Activated CD4-positive, alpha-beta T cell treated with anti-CD3 and anti-CD28 coated beads for 36 hours (primary cell): ENCODE measurements around the gene AQP7. TPM values are rescaled to one million over a fixed set of nuclear protein-coding genes. Genes with fewer than 3 reads are reported as not detected.

Experiments
- ATAC-seq: fragments of 200-7000 bp; cut with Tn5 transposase; one replicate; pipeline ENCODE4 v1.10.0; 2021; ENCODE audit warnings: mild to moderate bottlenecking, moderate library complexity
- CTCF ChIA-PET: fragments of 350-600 bp; sonication (Branson Sonifier 250); formaldehyde crosslinking; loops from one replicate; lab custom pipeline; 2021; ENCODE audit warnings: antibody characterized with exemption; lab: Charles Lee
- POLR2A ChIA-PET: fragments of 350-600 bp; sonication (Branson Sonifier 250); formaldehyde crosslinking; loops from one replicate; lab custom pipeline; 2021; ENCODE audit warnings: antibody characterized with exemption, inconsistent platforms; lab: Charles Lee
- DNase-seq: peaks from one replicate; pipeline ENCODE4 v3.0.0-alpha.2; 2020
- H3K27ac Mint-ChIP-seq: one replicate; pipeline ENCODE4 v1.8.0; 2021; ENCODE audit warnings: mixed read lengths
- H3K27me3 Mint-ChIP-seq: one replicate; pipeline ENCODE4 v1.8.0; 2021; ENCODE audit warnings: mixed read lengths
- H3K36me3 Mint-ChIP-seq: one replicate; pipeline ENCODE4 v1.8.0; 2021; ENCODE audit warnings: low read depth, mixed read lengths
- H3K4me1 Mint-ChIP-seq: one replicate; pipeline ENCODE4 v1.8.0; 2021; ENCODE audit warnings: mixed read lengths
- H3K4me3 Mint-ChIP-seq: one replicate; pipeline ENCODE4 v1.8.0; 2021; ENCODE audit warnings: mild to moderate bottlenecking, moderate library complexity, mixed read lengths
- H3K9me3 Mint-ChIP-seq: one replicate; pipeline ENCODE4 v1.8.0; 2021; ENCODE audit warnings: low read depth, mixed read lengths
- intact Hi-C, 2 experiments: fragments of 100-400 bp; cut with DNase I in 1 of 2; cut with micrococcal nuclease in 1 of 2; formaldehyde crosslinking; loops; one replicate each; pipeline versions ENCODE4 v1.14.2 to v1.15.1; 2022 to 2024; cut with DNase I, micrococcal nuclease
- total RNA-seq, 2 experiments: library from RNA; stranded (reverse); gene quantifications; one replicate each; pipeline ENCODE4 v1.2.3, GENCODE V29; 2021

Gene AQP7
- total RNA-seq, 2 experiments from 2014 or later = not detected

GRCh38 chr9:33349743-33350142, 52.6 kb downstream of the AQP7 start:
- ChIA-PET POLR2A (interaction anchor here (0.6 kb wide), 1 partner anchor 25 kb away, joined by 3 read pairs; no protein-coding TSS in a partner anchor), CTCF (no interaction called here)
- no peaks in the 10 kb centered on the region for H3K27me3 Mint-ChIP-seq
- H3K36me3 Mint-ChIP-seq = peaks cover 51% of the 10 kb centered on the region
- H3K27ac Mint-ChIP-seq = no peak overlapping the region
- no peaks in the 10 kb centered on the region for H3K9me3 Mint-ChIP-seq
- H3K4me3 Mint-ChIP-seq = no peak overlapping the region
- intact Hi-C loops = no loop called here
- no peak for ATAC-seq
- no peak for DNase-seq
- H3K4me1 Mint-ChIP-seq = peaks cover 8% of the 10 kb centered on the region

- Mint-ChIP-seq H3K9me3 (no peaks in the 10 kb centered on the region), H3K4me1 (peaks cover 2% of the 10 kb centered on the region), H3K4me3 (no peak overlapping the region), H3K36me3 (peaks cover 48% of the 10 kb centered on the region), H3K27me3 (no peaks in the 10 kb centered on the region), H3K27ac (peak overlapping the region; percentile 4)
- intact Hi-C loops = no loop called here
- POLR2A ChIA-PET = interaction anchor here (0.6 kb wide), 1 partner anchor 24 kb away, joined by 3 read pairs; no protein-coding TSS in a partner anchor
- no peak for DNase-seq
- CTCF ChIA-PET = no interaction called here
- ATAC-seq = no peak
Measured at GRCh38 chr9:33348998-33349397, 53.4 kb downstream of the AQP7 start.

- no peak overlapping the region for H3K4me3 Mint-ChIP-seq
- ChIA-PET POLR2A (no interaction called here), CTCF (no interaction called here)
- peaks cover 9% of the 10 kb centered on the region for H3K4me1 Mint-ChIP-seq
- H3K27ac Mint-ChIP-seq = no peak overlapping the region
- H3K36me3 Mint-ChIP-seq = peaks cover 60% of the 10 kb centered on the region
- DNase-seq = no peak
- no peaks in the 10 kb centered on the region for H3K27me3 Mint-ChIP-seq
- intact Hi-C loops = no loop called here
- ATAC-seq = no peak
- H3K9me3 Mint-ChIP-seq = no peaks in the 10 kb centered on the region
Measured at GRCh38 chr9:33346564-33346963, 55.8 kb downstream of the AQP7 start.

GRCh38 chr9:33344145-33344544, 58.2 kb downstream of the AQP7 start:
- Mint-ChIP-seq H3K27me3 (no peaks in the 10 kb centered on the region), H3K27ac (no peak overlapping the region), H3K4me1 (peaks cover 7% of the 10 kb centered on the region), H3K9me3 (peaks cover 15% of the 10 kb centered on the region), H3K36me3 (peaks cover 73% of the 10 kb centered on the region), H3K4me3 (no peak overlapping the region)
- POLR2A ChIA-PET = no interaction called here
- intact Hi-C loops = loop anchor here in 1 of 2 experiments (5.0 kb wide), 1 partner anchor 37 kb away; no protein-coding TSS in a partner anchor
- CTCF ChIA-PET = no interaction called here
- no peak for DNase-seq
- ATAC-seq = no peak

- Mint-ChIP-seq H3K9me3 (peaks cover 17% of the 10 kb centered on the region), H3K27ac (no peak overlapping the region), H3K36me3 (peaks cover 64% of the 10 kb centered on the region), H3K27me3 (no peaks in the 10 kb centered on the region), H3K4me3 (no peak overlapping the region), H3K4me1 (peaks cover 7% of the 10 kb centered on the region)
- DNase-seq (no peak), ATAC-seq (no peak)
- POLR2A ChIA-PET = no interaction called here
- CTCF ChIA-PET = no interaction called here
- intact Hi-C loops = loop anchor here in 1 of 2 experiments (5.0 kb wide), 1 partner anchor 34 kb away; no protein-coding TSS in a partner anchor
Measured at GRCh38 chr9:33341182-33341581, 61.2 kb downstream of the AQP7 start.

- CTCF ChIA-PET = no interaction called here
- intact Hi-C loops = loop anchor here in 1 of 2 experiments (5.0 kb wide), 1 partner anchor 33 kb away; no protein-coding TSS in a partner anchor
- Mint-ChIP-seq H3K9me3 (peaks cover 17% of the 10 kb centered on the region), H3K36me3 (peaks cover 59% of the 10 kb centered on the region), H3K27me3 (no peaks in the 10 kb centered on the region), H3K4me3 (no peak overlapping the region), H3K4me1 (peaks cover 7% of the 10 kb centered on the region), H3K27ac (no peak overlapping the region)
- DNase-seq (no peak), ATAC-seq (no peak)
- POLR2A ChIA-PET = no interaction called here
Measured at GRCh38 chr9:33340186-33340585, 62.2 kb downstream of the AQP7 start.

Other genes with a start within 250 kb of the AQP7 start
- 10 to 100 TPM; 44.5 to 47.1 TPM for gene B4GALT1, start 235.2 kb downstream of the AQP7 start, total RNA-seq
- not detected for gene SPINK4, start 162.4 kb downstream of the AQP7 start, total RNA-seq
- gene BAG1, start 137.9 kb downstream of the AQP7 start, total RNA-seq = 10 to 100 TPM; 47.9 to 65.8 TPM
- 100 to 1,000 TPM; 102 to 106 TPM for gene CHMP5, start 137.5 kb downstream of the AQP7 start, total RNA-seq
- 10 to 100 TPM; 31.2 to 33.7 TPM for gene NFX1, start 112.1 kb downstream of the AQP7 start, total RNA-seq
- 10 to 100 TPM in 1 of 2 experiments, 1 to 10 TPM in 1; 8.5 to 11.3 TPM for gene AQP3, start 45.0 kb upstream of the AQP7 start, total RNA-seq
- gene NOL6, start 71.4 kb upstream of the AQP7 start, total RNA-seq = 10 to 100 TPM; 39.0 to 39.4 TPM
- gene ANKRD18B, start 121.7 kb upstream of the AQP7 start, total RNA-seq = 1 to 10 TPM; 1.5 to 2.2 TPM